Kasumi-1 (cell line): ENCODE data around the gene NAP1L4.

Experiments used
- DNase-seq, 2 experiments: peaks; one replicate each; lab custom pipeline; 2025; lab: John Stamatoyannopoulos, UW

Gene NAP1L4

GRCh38 chr11:3010521-3011275 is 18.6 kb upstream of the NAP1L4 start:
- DNase-seq = no peak

GRCh38 chr11:3010004-3010403 is 17.9 kb upstream of the NAP1L4 start:
- no peak for DNase-seq

GRCh38 chr11:3009481-3009880 is 17.4 kb upstream of the NAP1L4 start:
- no peak for DNase-seq

- DNase-seq = no peak
Observed at GRCh38 chr11:3008746-3009336, 16.7 kb upstream of the NAP1L4 start.

GRCh38 chr11:3007404-3008010 is 15.4 kb upstream of the NAP1L4 start:
- no peak for DNase-seq

- no peak for DNase-seq
Observed at GRCh38 chr11:3006505-3007260, 14.6 kb upstream of the NAP1L4 start.

GRCh38 chr11:3004481-3004880 is 12.4 kb upstream of the NAP1L4 start:
- no peak for DNase-seq

GRCh38 chr11:3003396-3004231 is 11.5 kb upstream of the NAP1L4 start:
- DNase-seq = no peak

GRCh38 chr11:3002871-3003270 is 10.7 kb upstream of the NAP1L4 start:
- no peak for DNase-seq

- DNase-seq = no peak
Observed at GRCh38 chr11:3002351-3002861, 10.3 kb upstream of the NAP1L4 start.

GRCh38 chr11:3001496-3001895 is 9.4 kb upstream of the NAP1L4 start:
- DNase-seq = no peak

GRCh38 chr11:3000032-3000961 is 8.2 kb upstream of the NAP1L4 start:
- no peak for DNase-seq

- no peak for DNase-seq
Observed at GRCh38 chr11:2999464-2999998, 7.4 kb upstream of the NAP1L4 start.

- DNase-seq = no peak
Observed at GRCh38 chr11:2998073-2998850, 6.1 kb upstream of the NAP1L4 start.

- DNase-seq = no peak
Observed at GRCh38 chr11:2997406-2997805, 5.3 kb upstream of the NAP1L4 start.

- DNase-seq = no peak
Observed at GRCh38 chr11:2996976-2997375, 4.8 kb upstream of the NAP1L4 start.

- DNase-seq = no peak
Observed at GRCh38 chr11:2995893-2996554, 3.9 kb upstream of the NAP1L4 start.

- no peak for DNase-seq
Observed at GRCh38 chr11:2995031-2995561, 3.0 kb upstream of the NAP1L4 start.

- DNase-seq = no peak
Observed at GRCh38 chr11:2994336-2994730, 2.2 kb upstream of the NAP1L4 start.
